HepG2 (cell line): ENCODE data around the gene PTPN14. TPM values are rescaled to one million over a fixed set of nuclear protein-coding genes. Genes with fewer than 3 reads are reported as not detected.

ENCODE experiments used
- EP300 ChIP-seq, 3 experiments: sonication (generic) in 1 of 3; formaldehyde crosslinking in 1 of 3; IDR thresholded peaks; 2 replicates each; pipeline versions ENCODE4 v1.5.1 to v1.6.1; 2011 to 2020; ENCODE audit warnings: low read depth in 2 of 3, low read length in 2 of 3, borderline replicate concordance in 1 of 3, improper control_type of control experiment in 1 of 3, mild to moderate bottlenecking in 1 of 3, missing genetic modification reagents in 1 of 3, moderate library complexity in 1 of 3
- FOSL2 ChIP-seq: sonication (generic); formaldehyde crosslinking; IDR thresholded peaks from 2 replicates; pipeline ENCODE4 v1.4.0; 2020; ENCODE audit warnings: missing genetic modification reagents
- HMG20A ChIP-seq: IDR thresholded peaks from 2 replicates; pipeline ENCODE4 v1.6.1; 2016; ENCODE audit warnings: borderline replicate concordance
- KLF9 ChIP-seq: IDR thresholded peaks from 2 replicates; pipeline ENCODE4 v1.6.1; 2016; ENCODE audit warnings: low read depth
- MBNL3 ChIP-seq: fragments of 250-450 bp; sonication (Bioruptor Pico); conservative IDR thresholded peaks from 2 replicates; pipeline ENCODE4 v1.8.0; 2022; ENCODE audit warnings: mild to moderate bottlenecking, inconsistent platforms
- REXO4 ChIP-seq: sonication (generic); formaldehyde crosslinking; IDR thresholded peaks from 2 replicates; pipeline ENCODE4 v1.8.0; 2022; ENCODE audit warnings: missing genetic modification reagents, mild to moderate bottlenecking, borderline replicate concordance
- SALL1 ChIP-seq: sonication (generic); formaldehyde crosslinking; IDR thresholded peaks from 2 replicates; pipeline ENCODE4 v1.8.0; 2022; ENCODE audit warnings: mild to moderate bottlenecking, missing genetic modification reagents
- SKIL ChIP-seq: sonication (generic); formaldehyde crosslinking; IDR thresholded peaks from 2 replicates; pipeline ENCODE4 v1.8.0; 2022; ENCODE audit warnings: missing genetic modification reagents, mild to moderate bottlenecking, moderate library complexity, borderline replicate concordance
- SOX13 ChIP-seq, 3 experiments: fragments of 450-650 bp in 1 of 3; sonication (generic) in 1 of 3; formaldehyde crosslinking in 1 of 3; IDR thresholded peaks in 2 of 3; conservative IDR thresholded peaks in 1 of 3; 2 replicates each; pipeline versions ENCODE4 v1.5.0 to v1.6.1; 2016 to 2020; ENCODE audit warnings: antibody characterized with exemption in 1 of 3, mild to moderate bottlenecking in 1 of 3, missing compliant biosample characterization in 1 of 3, missing genetic modification reagents in 1 of 3, moderate library complexity in 1 of 3
- SYNCRIP ChIP-seq: fragments of 200-400 bp; formaldehyde crosslinking; IDR thresholded peaks from 2 replicates; pipeline ENCODE4 v1.6.1; 2018; ENCODE audit warnings: mild to moderate bottlenecking, low read depth, low read length; ENCODE audit not compliant: insufficient read depth
- TBX3 ChIP-seq: fragments of 450-650 bp; IDR thresholded peaks from 2 replicates; pipeline ENCODE4 v1.6.1; 2017; ENCODE audit warnings: antibody characterized with exemption, mild to moderate bottlenecking, inconsistent platforms, borderline replicate concordance
- THYN1 ChIP-seq: sonication (generic); formaldehyde crosslinking; IDR thresholded peaks from 2 replicates; pipeline ENCODE4 v1.8.1; 2023; ENCODE audit warnings: low read depth, mild to moderate bottlenecking, moderate library complexity, missing genetic modification reagents, borderline replicate concordance
- ZNF207 ChIP-seq: fragments of 450-650 bp; IDR thresholded peaks from 2 replicates; pipeline ENCODE4 v1.6.1; 2016; ENCODE audit warnings: antibody characterized with exemption, borderline replicate concordance
- ZNF224 ChIP-seq: sonication (generic); formaldehyde crosslinking; IDR thresholded peaks from 2 replicates; pipeline ENCODE4 v1.5.0; 2020; ENCODE audit warnings: mild to moderate bottlenecking, missing genetic modification reagents
- ZNF362 ChIP-seq: sonication (generic); formaldehyde crosslinking; IDR thresholded peaks from 2 replicates; pipeline ENCODE4 v1.4.0; 2020; ENCODE audit warnings: missing genetic modification reagents, mild to moderate bottlenecking, borderline replicate concordance
- ZNF503 ChIP-seq: sonication (generic); formaldehyde crosslinking; IDR thresholded peaks from 2 replicates; pipeline ENCODE4 v1.4.0; 2020; ENCODE audit warnings: missing genetic modification reagents
- ZNF589 ChIP-seq: sonication (generic); formaldehyde crosslinking; conservative IDR thresholded peaks from 2 replicates; pipeline ENCODE4 v1.8.0; 2022; ENCODE audit warnings: mild to moderate bottlenecking, moderate library complexity, missing genetic modification reagents
- ZNF652 ChIP-seq: IDR thresholded peaks from 2 replicates; pipeline ENCODE4 v1.6.1; 2016; ENCODE audit warnings: low read depth, borderline replicate concordance
- polyA plus RNA-seq, 8 experiments: library from polyadenylated mRNA; depleted of rRNA in 3 of 8; stranded (reverse) in 7 of 8; unstranded in 1 of 8; fragments of >200 nt; fragmentation: Illumina TruSeq in 4 of 8; extraction: Trizol in 4 of 8; gene quantifications; 2 replicates each; pipeline versions ENCODE4 v1.2.1 to v1.2.3, GENCODE V29; 2011 to 2016; ENCODE audit warnings: low read depth in 4 of 8, missing spikeins in 1 of 8, mixed read lengths in 1 of 8; ENCODE audit not compliant: insufficient read depth in 1 of 8
- total RNA-seq, 5 experiments: library from RNA; depleted of rRNA; stranded (reverse); fragments of >200 nt; fragmentation: Illumina TruSeq; extraction: Trizol; gene quantifications; 2 replicates each; pipeline ENCODE4 v1.2.3, GENCODE V29; 2016; ENCODE audit warnings: low read depth in 1 of 5
- TF ChIP-seq, protein P1 (sequence below): sonication (generic); formaldehyde crosslinking; conservative IDR thresholded peaks from 2 replicates; pipeline ENCODE4 v1.4.0; 2020; ENCODE audit warnings: mild to moderate bottlenecking, missing genetic modification reagents, moderate library complexity

Gene PTPN14
- total and polyA plus RNA-seq, 2 of the 13 experiments (the other 11 are each of a cell fraction or from before 2014, with no cell fraction given) = 3.9 to 4.7 TPM

GRCh38 chr1:214506972-214507431 lies 44.4 kb downstream of the PTPN14 start (continued):
- TF ChIP-seq, protein P1, sequence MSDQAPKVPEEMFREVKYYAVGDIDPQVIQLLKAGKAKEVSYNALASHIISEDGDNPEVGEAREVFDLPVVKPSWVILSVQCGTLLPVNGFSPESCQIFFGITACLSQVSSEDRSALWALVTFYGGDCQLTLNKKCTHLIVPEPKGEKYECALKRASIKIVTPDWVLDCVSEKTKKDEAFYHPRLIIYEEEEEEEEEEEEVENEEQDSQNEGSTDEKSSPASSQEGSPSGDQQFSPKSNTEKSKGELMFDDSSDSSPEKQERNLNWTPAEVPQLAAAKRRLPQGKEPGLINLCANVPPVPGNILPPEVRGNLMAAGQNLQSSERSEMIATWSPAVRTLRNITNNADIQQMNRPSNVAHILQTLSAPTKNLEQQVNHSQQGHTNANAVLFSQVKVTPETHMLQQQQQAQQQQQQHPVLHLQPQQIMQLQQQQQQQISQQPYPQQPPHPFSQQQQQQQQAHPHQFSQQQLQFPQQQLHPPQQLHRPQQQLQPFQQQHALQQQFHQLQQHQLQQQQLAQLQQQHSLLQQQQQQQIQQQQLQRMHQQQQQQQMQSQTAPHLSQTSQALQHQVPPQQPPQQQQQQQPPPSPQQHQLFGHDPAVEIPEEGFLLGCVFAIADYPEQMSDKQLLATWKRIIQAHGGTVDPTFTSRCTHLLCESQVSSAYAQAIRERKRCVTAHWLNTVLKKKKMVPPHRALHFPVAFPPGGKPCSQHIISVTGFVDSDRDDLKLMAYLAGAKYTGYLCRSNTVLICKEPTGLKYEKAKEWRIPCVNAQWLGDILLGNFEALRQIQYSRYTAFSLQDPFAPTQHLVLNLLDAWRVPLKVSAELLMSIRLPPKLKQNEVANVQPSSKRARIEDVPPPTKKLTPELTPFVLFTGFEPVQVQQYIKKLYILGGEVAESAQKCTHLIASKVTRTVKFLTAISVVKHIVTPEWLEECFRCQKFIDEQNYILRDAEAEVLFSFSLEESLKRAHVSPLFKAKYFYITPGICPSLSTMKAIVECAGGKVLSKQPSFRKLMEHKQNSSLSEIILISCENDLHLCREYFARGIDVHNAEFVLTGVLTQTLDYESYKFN = peak; percentile 66
- peak; percentile 71; the same call in 1 of the 2 replicates for TF ChIP-seq ZNF503 (CRISPR knock-in tag)
- no peak for TF ChIP-seq SYNCRIP
- TF ChIP-seq HMG20A (CRISPR knock-in tag) = peak; percentile 60; the same call in 1 of the 2 replicates
- TF ChIP-seq ZNF224 = no peak
- no peak for TF ChIP-seq KLF9 (CRISPR knock-in tag)
- TF ChIP-seq ZNF652 = peak; percentile 90
- TF ChIP-seq ZNF207 = no peak
- peak; percentile 86 for TF ChIP-seq ZNF362 (CRISPR knock-in tag)
- no peak for TF ChIP-seq SKIL
- peak; percentile 30; the same call in 1 of the 2 replicates for TF ChIP-seq SALL1
- TF ChIP-seq THYN1 (CRISPR knock-in tag) = no peak
- TF ChIP-seq FOSL2 (CRISPR knock-in tag) = peak; percentile 70
- no peak for TF ChIP-seq MBNL3 (CRISPR knock-in tag)
- TF ChIP-seq TBX3 = peak; percentile 64; the same call in 1 of the 2 replicates
- peak in 1 of 2 experiments; percentile 67; a peak in 2 of 4 replicates for TF ChIP-seq EP300 (IDR thresholded peaks at IDR 0.05; ENCODE audit: low read depth in 2 of 2, low read length in 2 of 2)
- TF ChIP-seq EP300 (CRISPR knock-in tag; IDR thresholded peaks at IDR 0.05; ENCODE audit: borderline replicate concordance) = 0 out of 2 replicates have a peak, but pooled peaks have one; percentile 9
- TF ChIP-seq ZNF589 (CRISPR knock-in tag) = no peak
- TF ChIP-seq REXO4 (CRISPR knock-in tag) = no peak
- TF ChIP-seq SOX13 (IDR thresholded peaks at IDR 0.05) = no peak
- TF ChIP-seq SOX13 (CRISPR knock-in tag; conservative IDR thresholded peaks at IDR 0.05 in 1 of 2, IDR thresholded peaks at IDR 0.05 in 1 of 2) = peak in 1 of 2 experiments; percentile 63; a peak in 2 of 4 replicates
